HG03135 (cell line): ENCODE data around the gene TMEM163.

Experiments used
- ATAC-seq: cut with Tn5 transposase; IDR thresholded peaks from one replicate; pipeline ENCODE4 v1.9.1; 2021; ENCODE audit warnings: mild to moderate bottlenecking, moderate library complexity; ENCODE audit not compliant: unreplicated experiment

The TMEM163 gene

GRCh38 chr2:134694411-134694810, 24.4 kb downstream of the TMEM163 start:
- ATAC-seq, result no peak

GRCh38 chr2:134693359-134694330, 25.2 kb downstream of the TMEM163 start:
- no peak for ATAC-seq

- no peak for ATAC-seq
These were observed 26.3 kb downstream of the TMEM163 start for GRCh38 chr2:134692499-134692898.

GRCh38 chr2:134690629-134691215, 28.1 kb downstream of the TMEM163 start:
- ATAC-seq, result no peak

GRCh38 chr2:134689315-134689714, 29.5 kb downstream of the TMEM163 start:
- ATAC-seq, result no peak

GRCh38 chr2:134685967-134686366, 32.8 kb downstream of the TMEM163 start:
- no peak for ATAC-seq

GRCh38 chr2:134683561-134684112, 35.2 kb downstream of the TMEM163 start:
- ATAC-seq, result no peak

GRCh38 chr2:134682726-134683125, 36.1 kb downstream of the TMEM163 start:
- no peak for ATAC-seq

- no peak for ATAC-seq
These were observed 37.6 kb downstream of the TMEM163 start for GRCh38 chr2:134681201-134681600.

GRCh38 chr2:134679745-134680144, 39.1 kb downstream of the TMEM163 start:
- ATAC-seq, result no peak

- no peak for ATAC-seq
These were observed 39.5 kb downstream of the TMEM163 start for GRCh38 chr2:134679294-134679693.

GRCh38 chr2:134677856-134678756, 40.7 kb downstream of the TMEM163 start:
- no peak for ATAC-seq

GRCh38 chr2:134676960-134677359, 41.8 kb downstream of the TMEM163 start:
- no peak for ATAC-seq

- ATAC-seq, result no peak
These were observed 43.5 kb downstream of the TMEM163 start for GRCh38 chr2:134675314-134675713.

GRCh38 chr2:134674687-134675086, 44.1 kb downstream of the TMEM163 start:
- ATAC-seq, result no peak

GRCh38 chr2:134671513-134671912, 47.3 kb downstream of the TMEM163 start:
- ATAC-seq, result no peak

GRCh38 chr2:134670955-134671354, 47.8 kb downstream of the TMEM163 start:
- no peak for ATAC-seq

GRCh38 chr2:134669731-134670669, 48.8 kb downstream of the TMEM163 start:
- no peak for ATAC-seq

- no peak for ATAC-seq
These were observed 50.0 kb downstream of the TMEM163 start for GRCh38 chr2:134668821-134669220.

- ATAC-seq, result no peak
These were observed 51.3 kb downstream of the TMEM163 start for GRCh38 chr2:134667541-134667940.
